GM18517 (cell line): Measurements from ENCODE around the gene ZNF529.
"Not testable (repeated sequence)": the region's sequence is repeated elsewhere in the genome, so short reads cannot be mapped to it uniquely, and the experiment has no call there.

Source experiments
- ATAC-seq: cut with Tn5 transposase; IDR thresholded peaks from one replicate; pipeline ENCODE4 v1.9.1; 2021; ENCODE audit warnings: mild to moderate bottlenecking, moderate library complexity; ENCODE audit not compliant: unreplicated experiment

Gene ZNF529

GRCh38 chr19:36573020-36573894 is at the start of gene ZNF529:
TSS of gene ZNF529 (minus strand) at chr19:36573292. CDS start at chr19:36572346, 946 bp downstream.
- peak; percentile 87 for ATAC-seq

GRCh38 chr19:36605877-36606478 is 32.9 kb upstream of the ZNF529 start:
- ATAC-seq = peak; percentile 15

- peak; percentile 36 for ATAC-seq
These were observed 32.2 kb upstream of the ZNF529 start, which contains the start of gene ZNF382 for GRCh38 chr19:36605101-36605876. TSS of gene ZNF382 (plus strand) at chr19:36605313. CDS start at chr19:36609915, 4,602 bp downstream.

- ATAC-seq = peak; percentile 70
These were observed 31.6 kb upstream of the ZNF529 start for GRCh38 chr19:36604656-36605100.

GRCh38 chr19:36602681-36603080 is 29.6 kb upstream of the ZNF529 start:
- not testable (repeated sequence) for ATAC-seq

- no peak for ATAC-seq
These were observed 6.2 kb upstream of the ZNF529 start for GRCh38 chr19:36579255-36579654.

- ATAC-seq = no peak
These were observed 4.3 kb upstream of the ZNF529 start for GRCh38 chr19:36577271-36577996.

GRCh38 chr19:36574741-36575140 is 1.6 kb upstream of the ZNF529 start:
- ATAC-seq = no peak

- ATAC-seq = no peak
These were observed 1.0 kb upstream of the ZNF529 start for GRCh38 chr19:36573895-36574720.

- no peak for ATAC-seq
These were observed 486 bp downstream of the ZNF529 start for GRCh38 chr19:36572593-36573019.

GRCh38 chr19:36564391-36564790 is 8.7 kb downstream of the ZNF529 start:
- no peak for ATAC-seq

- ATAC-seq = no peak
These were observed 25.9 kb downstream of the ZNF529 start for GRCh38 chr19:36547001-36547732.

- ATAC-seq = peak; percentile 7
These were observed 44.1 kb downstream of the ZNF529 start for GRCh38 chr19:36528921-36529518.

GRCh38 chr19:36528194-36528920 is 44.7 kb downstream of the ZNF529 start, which contains the start of gene ZNF260:
TSS of gene ZNF260 (minus strand) at chr19:36528271. CDS start at chr19:36515238, 13,033 bp downstream.
- ATAC-seq = peak; percentile 78

GRCh38 chr19:36527873-36528193 is 45.3 kb downstream of the ZNF529 start:
- no peak for ATAC-seq

- ATAC-seq = no peak
These were observed 45.8 kb downstream of the ZNF529 start for GRCh38 chr19:36527341-36527740.

- ATAC-seq = no peak
These were observed 46.5 kb downstream of the ZNF529 start for GRCh38 chr19:36526581-36526980.

GRCh38 chr19:36524617-36525016 is 48.5 kb downstream of the ZNF529 start:
- no peak for ATAC-seq
